Inflammatory macrophage treated with lipopolysaccharide for 1 hour (primary cell): ENCODE results near the gene CERS2.

Source experiments
- DNase-seq, 2 donors: peaks; one replicate each; pipeline ENCODE4 v3.0.0-alpha.2; 2020 to 2022

CERS2 gene

GRCh38 chr1:150974580-150975478 lies at the start of gene CERS2:
Gene CERS2 (minus strand): TSS chr1:150974835. CDS start chr1:150969090, 5,745 bp downstream.
- DNase-seq: peak; percentile 29 to 52

- DNase-seq: no peak
Observed at GRCh38 chr1:151013518-151013917, 38.9 kb upstream of the CERS2 start.

GRCh38 chr1:151012684-151013471 lies 38.2 kb upstream of the CERS2 start:
- no peak for DNase-seq

- no peak for DNase-seq
Observed at GRCh38 chr1:151011154-151011850, 36.7 kb upstream of the CERS2 start.

GRCh38 chr1:151010346-151010726 lies 35.7 kb upstream of the CERS2 start:
- no peak for DNase-seq

- no peak for DNase-seq
Observed at GRCh38 chr1:151009674-151010345, 35.2 kb upstream of the CERS2 start.

- no peak for DNase-seq
Observed at GRCh38 chr1:151009206-151009587, 34.6 kb upstream of the CERS2 start.

GRCh38 chr1:151008244-151009205 lies 33.9 kb upstream of the CERS2 start, which contains the start of gene PRUNE1:
Gene PRUNE1 (plus strand): TSS chr1:151008449. CDS start chr1:151008633, 184 bp downstream.
- peak; percentile 95 to 98 for DNase-seq

GRCh38 chr1:151007853-151008243 lies 33.2 kb upstream of the CERS2 start:
- DNase-seq: no peak

- DNase-seq: peak; percentile 64 to 70
Observed at GRCh38 chr1:151006327-151007052, 31.9 kb upstream of the CERS2 start, which contains the start of gene MINDY1. Gene MINDY1 (minus strand): TSS chr1:151006902. CDS start chr1:151002617, 4,285 bp downstream.

GRCh38 chr1:151005729-151006319 lies 31.2 kb upstream of the CERS2 start:
- no peak for DNase-seq

- no peak for DNase-seq
Observed at GRCh38 chr1:151003180-151003579, 28.5 kb upstream of the CERS2 start.

GRCh38 chr1:151002611-151003010 lies 28.0 kb upstream of the CERS2 start:
- no peak for DNase-seq

- DNase-seq: peak in 1 of 2 donors; percentile 24
Observed at GRCh38 chr1:151002051-151002450, 27.4 kb upstream of the CERS2 start.

- peak; percentile 66 to 78 for DNase-seq
Observed at GRCh38 chr1:151001602-151002001, 27.0 kb upstream of the CERS2 start.

GRCh38 chr1:151000408-151000807 lies 25.8 kb upstream of the CERS2 start:
- no peak for DNase-seq

GRCh38 chr1:150999926-151000325 lies 25.3 kb upstream of the CERS2 start:
- DNase-seq: peak in 1 of 2 donors; percentile 40

- peak; percentile 41 to 55 for DNase-seq
Observed at GRCh38 chr1:150999051-150999674, 24.5 kb upstream of the CERS2 start.

- no peak for DNase-seq
Observed at GRCh38 chr1:150997949-150998348, 23.3 kb upstream of the CERS2 start.
